NCI-H1092 treated with DMSO at 0.1 percent for 48 hours (cell line): ENCODE data around the gene TIAM1.
"Not testable (repeated sequence)": the region's sequence is repeated elsewhere in the genome, so short reads cannot be mapped to it uniquely, and the experiment has no call there.

Source experiments
- DNase-seq: peaks from one replicate; lab custom pipeline; 2025; lab: John Stamatoyannopoulos, UW

Gene TIAM1

GRCh38 chr21:31252091-31252490, 92.0 kb downstream of the TIAM1 start:
- DNase-seq = no peak

GRCh38 chr21:31251686-31252085, 92.4 kb downstream of the TIAM1 start:
- no peak for DNase-seq

- no peak for DNase-seq
Measured at GRCh38 chr21:31248598-31248997, 95.5 kb downstream of the TIAM1 start.

- DNase-seq = no peak
Measured at GRCh38 chr21:31243611-31244010, 100.5 kb downstream of the TIAM1 start.

- DNase-seq = no peak
Measured at GRCh38 chr21:31236528-31236927, 107.5 kb downstream of the TIAM1 start.

- DNase-seq = peak; percentile 32
Measured at GRCh38 chr21:31235671-31236450, 108.2 kb downstream of the TIAM1 start.

- no peak for DNase-seq
Measured at GRCh38 chr21:31234936-31235335, 109.1 kb downstream of the TIAM1 start.

GRCh38 chr21:31233711-31234110, 110.3 kb downstream of the TIAM1 start:
- no peak for DNase-seq

- DNase-seq = no peak
Measured at GRCh38 chr21:31232344-31232743, 111.7 kb downstream of the TIAM1 start.

GRCh38 chr21:31230937-31231336, 113.1 kb downstream of the TIAM1 start:
- DNase-seq = no peak

GRCh38 chr21:31228723-31229122, 115.3 kb downstream of the TIAM1 start:
- not testable (repeated sequence) for DNase-seq

- DNase-seq = no peak
Measured at GRCh38 chr21:31225713-31226112, 118.3 kb downstream of the TIAM1 start.

- peak; percentile 13 for DNase-seq
Measured at GRCh38 chr21:31222142-31222541, 121.9 kb downstream of the TIAM1 start.

GRCh38 chr21:31221043-31221442, 123.0 kb downstream of the TIAM1 start:
- no peak for DNase-seq

GRCh38 chr21:31220575-31220974, 123.5 kb downstream of the TIAM1 start:
- DNase-seq = peak; percentile 66

GRCh38 chr21:31218830-31219608, 125.0 kb downstream of the TIAM1 start:
- no peak for DNase-seq

GRCh38 chr21:31216206-31216605, 127.9 kb downstream of the TIAM1 start:
- no peak for DNase-seq

- peak; percentile 9 for DNase-seq
Measured at GRCh38 chr21:31213787-31214186, 130.3 kb downstream of the TIAM1 start.

GRCh38 chr21:31211836-31212235, 132.2 kb downstream of the TIAM1 start:
- no peak for DNase-seq

- DNase-seq = no peak
Measured at GRCh38 chr21:31205412-31205811, 138.6 kb downstream of the TIAM1 start.

- peak; percentile 36 for DNase-seq
Measured at GRCh38 chr21:31204801-31205200, 139.3 kb downstream of the TIAM1 start.

- DNase-seq = no peak
Measured at GRCh38 chr21:31203431-31204054, 140.5 kb downstream of the TIAM1 start.

- DNase-seq = no peak
Measured at GRCh38 chr21:31201548-31201947, 142.5 kb downstream of the TIAM1 start.
